ENCODE results near the gene CNPY4.

Gene CNPY4

GRCh38 chr7:100147278-100147677 lies 27.8 kb downstream of the CNPY4 start:
- no peak overlapping the region for H3K4me3 ChIP-seq (ENCODE audit: low read depth, low read length)
- TF ChIP-seq, protein P1, sequence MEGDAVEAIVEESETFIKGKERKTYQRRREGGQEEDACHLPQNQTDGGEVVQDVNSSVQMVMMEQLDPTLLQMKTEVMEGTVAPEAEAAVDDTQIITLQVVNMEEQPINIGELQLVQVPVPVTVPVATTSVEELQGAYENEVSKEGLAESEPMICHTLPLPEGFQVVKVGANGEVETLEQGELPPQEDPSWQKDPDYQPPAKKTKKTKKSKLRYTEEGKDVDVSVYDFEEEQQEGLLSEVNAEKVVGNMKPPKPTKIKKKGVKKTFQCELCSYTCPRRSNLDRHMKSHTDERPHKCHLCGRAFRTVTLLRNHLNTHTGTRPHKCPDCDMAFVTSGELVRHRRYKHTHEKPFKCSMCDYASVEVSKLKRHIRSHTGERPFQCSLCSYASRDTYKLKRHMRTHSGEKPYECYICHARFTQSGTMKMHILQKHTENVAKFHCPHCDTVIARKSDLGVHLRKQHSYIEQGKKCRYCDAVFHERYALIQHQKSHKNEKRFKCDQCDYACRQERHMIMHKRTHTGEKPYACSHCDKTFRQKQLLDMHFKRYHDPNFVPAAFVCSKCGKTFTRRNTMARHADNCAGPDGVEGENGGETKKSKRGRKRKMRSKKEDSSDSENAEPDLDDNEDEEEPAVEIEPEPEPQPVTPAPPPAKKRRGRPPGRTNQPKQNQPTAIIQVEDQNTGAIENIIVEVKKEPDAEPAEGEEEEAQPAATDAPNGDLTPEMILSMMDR (IDR thresholded peaks at IDR 0.05; ENCODE audit: low read depth, low read length), result no peak
- DNase-seq (ENCODE audit: low read depth, low spot score), result no peak
- in situ Hi-C loops (cut with HindIII; ENCODE audit: low sequenced_read_pairs), result no loop called here

- DNase-seq (ENCODE audit: low read depth, low spot score), result no peak
- peak overlapping the region; percentile 31 for H3K4me3 ChIP-seq (ENCODE audit: low read depth, low read length)
- TF ChIP-seq, protein P1 (IDR thresholded peaks at IDR 0.05; ENCODE audit: low read depth, low read length), result no peak
- in situ Hi-C loops (cut with HindIII; ENCODE audit: low sequenced_read_pairs), result no loop called here
Observed at GRCh38 chr7:100148225-100148558, 28.8 kb downstream of the CNPY4 start.

DNA sequence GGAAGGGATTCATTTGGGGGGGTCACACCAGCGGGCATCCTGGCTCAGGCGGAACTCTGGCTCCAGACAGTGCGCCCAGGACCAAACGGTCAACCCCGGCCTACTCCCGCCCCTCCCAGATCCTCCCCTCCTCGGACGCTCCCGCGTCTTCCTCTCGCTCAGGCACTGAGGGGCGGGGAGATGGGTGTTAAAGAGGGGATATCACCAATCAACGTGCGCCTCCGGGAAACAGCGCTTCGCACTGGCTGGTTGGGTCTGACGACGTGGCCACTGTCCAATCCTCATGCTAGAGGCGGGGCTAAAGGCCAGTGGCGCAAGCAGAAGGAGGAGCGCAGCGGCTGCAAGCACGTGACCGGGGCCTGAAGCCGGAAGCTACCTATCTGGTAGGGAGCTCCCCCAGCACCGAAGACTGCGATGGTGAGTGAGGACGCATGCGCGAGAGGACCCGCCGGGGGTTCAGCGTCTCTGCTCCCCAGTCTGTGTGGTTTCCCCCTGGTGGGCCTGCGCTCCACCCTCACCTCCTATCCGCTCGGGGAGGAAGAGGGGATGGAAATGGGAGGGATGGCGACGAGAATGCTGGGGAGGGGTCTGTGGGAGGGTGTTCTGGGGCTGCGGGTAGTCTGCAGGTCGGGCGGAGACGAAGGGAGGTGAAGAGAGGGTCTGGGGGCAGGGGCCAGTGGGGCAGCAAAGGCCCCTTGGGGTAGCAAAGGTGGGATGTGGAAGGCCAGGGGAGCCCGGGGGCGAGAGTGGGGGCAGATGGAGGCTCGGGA lies 29.3 kb downstream of the CNPY4 start, which contains the start of gene LAMTOR4:
Gene LAMTOR4, plus strand, starts transcription at position 360 of the 770 bp plus-strand sequence. Its CDS starts 55 bp downstream, at position 415.
- in situ Hi-C loops (cut with HindIII; ENCODE audit: low sequenced_read_pairs), result no loop called here
- peak within 1 kb of the TSS; percentile 99 for H3K4me3 ChIP-seq (ENCODE audit: low read depth, low read length)
- TF ChIP-seq, protein P1 (IDR thresholded peaks at IDR 0.05; ENCODE audit: low read depth, low read length), result no peak
- DNase-seq (ENCODE audit: low read depth, low spot score), result peak; percentile 99

DNA sequence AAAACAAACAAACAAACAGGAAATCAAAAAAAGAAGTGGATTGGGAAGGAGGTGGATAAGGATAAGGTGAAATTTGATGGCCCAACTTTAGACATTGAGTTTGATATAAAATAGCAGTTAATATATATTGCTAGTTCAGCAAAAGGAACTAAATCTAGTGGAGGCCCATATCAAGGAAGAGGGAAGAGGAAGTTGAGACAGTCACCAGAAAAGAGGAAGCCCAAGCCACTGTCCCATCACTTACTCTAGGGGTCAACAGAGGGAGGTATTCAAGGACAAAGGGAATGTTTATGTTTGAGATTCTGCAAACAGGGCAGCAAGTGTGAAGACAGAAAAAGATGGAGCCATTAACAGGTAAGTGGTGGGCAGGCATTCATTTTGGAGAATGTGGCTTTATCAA lies 33.0 kb downstream of the CNPY4 start:
- DNase-seq (ENCODE audit: low read depth, low spot score), result no peak
- no peak overlapping the region for H3K4me3 ChIP-seq (ENCODE audit: low read depth, low read length)
- in situ Hi-C loops (cut with HindIII; ENCODE audit: low sequenced_read_pairs), result no loop called here
- TF ChIP-seq, protein P1 (IDR thresholded peaks at IDR 0.05; ENCODE audit: low read depth, low read length), result no peak

GRCh38 chr7:100152937-100153666 lies 33.7 kb downstream of the CNPY4 start:
- no peak overlapping the region for H3K4me3 ChIP-seq (ENCODE audit: low read depth, low read length)
- TF ChIP-seq, protein P1 (IDR thresholded peaks at IDR 0.05; ENCODE audit: low read depth, low read length), result no peak
- DNase-seq (ENCODE audit: low read depth, low spot score), result no peak
- in situ Hi-C loops (cut with HindIII; ENCODE audit: low sequenced_read_pairs), result no loop called here

GRCh38 chr7:100153708-100154535 lies 34.5 kb downstream of the CNPY4 start:
- H3K4me3 ChIP-seq (ENCODE audit: low read depth, low read length), result no peak overlapping the region
- TF ChIP-seq, protein P1 (IDR thresholded peaks at IDR 0.05; ENCODE audit: low read depth, low read length), result no peak
- no peak for DNase-seq (ENCODE audit: low read depth, low spot score)
- in situ Hi-C loops (cut with HindIII; ENCODE audit: low sequenced_read_pairs), result no loop called here

All from astrocyte of the spinal cord (primary cell).